ENCODE results near the gene XPO4.
"Not testable (repeated sequence)": the region's sequence is repeated elsewhere in the genome, so short reads cannot be mapped to it uniquely, and the experiment has no call there.

The XPO4 gene

GRCh38 chr13:20902438-20903163, at the start of gene XPO4:
XPO4 (minus strand) TSS chr13:20902746; CDS start chr13:20902738, 8 bp downstream.
- DNase-seq, result peak; percentile 92

GRCh38 chr13:20948001-20948400, 45.5 kb upstream of the XPO4 start:
- not testable (repeated sequence) for DNase-seq

- peak; percentile 52 for DNase-seq
Measured at GRCh38 chr13:20945952-20946383, 43.4 kb upstream of the XPO4 start.

GRCh38 chr13:20942938-20943559, 40.5 kb upstream of the XPO4 start:
- no peak for DNase-seq

GRCh38 chr13:20940511-20940910, 38.0 kb upstream of the XPO4 start:
- not testable (repeated sequence) for DNase-seq

GRCh38 chr13:20940083-20940482, 37.5 kb upstream of the XPO4 start:
- no peak for DNase-seq

- DNase-seq, result no peak
Measured at GRCh38 chr13:20939662-20940061, 37.1 kb upstream of the XPO4 start.

- no peak for DNase-seq
Measured at GRCh38 chr13:20938302-20938701, 35.8 kb upstream of the XPO4 start.

- DNase-seq, result no peak
Measured at GRCh38 chr13:20927596-20928257, 25.2 kb upstream of the XPO4 start.

GRCh38 chr13:20925395-20925790, 22.8 kb upstream of the XPO4 start:
- not testable (repeated sequence) for DNase-seq

GRCh38 chr13:20924758-20925394, 22.3 kb upstream of the XPO4 start:
- peak; percentile 87 for DNase-seq

GRCh38 chr13:20923272-20923671, 20.7 kb upstream of the XPO4 start:
- peak; percentile 46 for DNase-seq

GRCh38 chr13:20921572-20921971, 19.0 kb upstream of the XPO4 start:
- DNase-seq, result no peak

- DNase-seq, result not testable (repeated sequence)
Measured at GRCh38 chr13:20915676-20916075, 13.1 kb upstream of the XPO4 start.

- DNase-seq, result no peak
Measured at GRCh38 chr13:20911037-20911436, 8.5 kb upstream of the XPO4 start.

- DNase-seq, result no peak
Measured at GRCh38 chr13:20908714-20909497, 6.4 kb upstream of the XPO4 start.

GRCh38 chr13:20904908-20905307, 2.4 kb upstream of the XPO4 start:
- DNase-seq, result no peak

- no peak for DNase-seq
Measured at GRCh38 chr13:20903164-20903475, 574 bp upstream of the XPO4 start.

- DNase-seq, result peak; percentile 27
Measured at GRCh38 chr13:20901668-20902437, 693 bp downstream of the XPO4 start.

- no peak for DNase-seq
Measured at GRCh38 chr13:20894245-20894644, 8.3 kb downstream of the XPO4 start.

- no peak for DNase-seq
Measured at GRCh38 chr13:20891768-20892167, 10.8 kb downstream of the XPO4 start.

GRCh38 chr13:20891034-20891433, 11.5 kb downstream of the XPO4 start:
- DNase-seq, result no peak
